EH (cell line): ENCODE results near the gene ANKS3.

Source experiments
- DNase-seq: peaks from one replicate; pipeline ENCODE4 v3.0.0-alpha.2; 2015; ENCODE audit warnings: low read depth

ANKS3 gene

GRCh38 chr16:4734063-4734729 lies at the start of gene ANKS3, which contains the start of gene DNAAF8:
TSS of gene ANKS3 (minus strand) at chr16:4734271. CDS start at chr16:4730149, 4,122 bp downstream.
TSS of gene DNAAF8 (plus strand) at chr16:4734537. CDS start at chr16:4736515, 1,978 bp downstream.
- peak; percentile 99 for DNase-seq

- no peak for DNase-seq
These were observed 49.3 kb upstream of the ANKS3 start for GRCh38 chr16:4783251-4783950.

- peak; percentile 40 for DNase-seq
These were observed 46.2 kb upstream of the ANKS3 start for GRCh38 chr16:4780235-4780634.

DNA sequence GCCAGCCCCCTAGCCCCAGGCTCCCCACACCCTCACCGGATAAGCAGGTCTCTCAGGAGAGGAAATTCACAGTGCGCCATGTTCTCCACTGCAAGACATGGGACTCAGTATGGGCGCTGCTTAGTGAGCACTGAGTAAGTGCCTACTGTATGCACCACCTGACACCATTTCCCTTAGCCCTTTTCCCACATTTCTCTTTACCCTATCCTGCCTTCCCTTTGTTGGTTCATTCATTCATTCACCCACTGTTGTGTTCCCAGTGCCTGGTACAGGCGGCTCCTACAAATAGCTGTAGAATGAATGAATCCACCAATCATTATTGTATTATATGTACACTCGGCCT lies 44.0 kb upstream of the ANKS3 start:
- DNase-seq = no peak

GRCh38 chr16:4777339-4778049 lies 43.4 kb upstream of the ANKS3 start:
- no peak for DNase-seq

GRCh38 chr16:4776141-4776705 lies 42.2 kb upstream of the ANKS3 start:
- no peak for DNase-seq

- no peak for DNase-seq
These were observed 40.9 kb upstream of the ANKS3 start for GRCh38 chr16:4775005-4775404.

- DNase-seq = no peak
These were observed 38.3 kb upstream of the ANKS3 start for GRCh38 chr16:4772351-4772750.

DNA sequence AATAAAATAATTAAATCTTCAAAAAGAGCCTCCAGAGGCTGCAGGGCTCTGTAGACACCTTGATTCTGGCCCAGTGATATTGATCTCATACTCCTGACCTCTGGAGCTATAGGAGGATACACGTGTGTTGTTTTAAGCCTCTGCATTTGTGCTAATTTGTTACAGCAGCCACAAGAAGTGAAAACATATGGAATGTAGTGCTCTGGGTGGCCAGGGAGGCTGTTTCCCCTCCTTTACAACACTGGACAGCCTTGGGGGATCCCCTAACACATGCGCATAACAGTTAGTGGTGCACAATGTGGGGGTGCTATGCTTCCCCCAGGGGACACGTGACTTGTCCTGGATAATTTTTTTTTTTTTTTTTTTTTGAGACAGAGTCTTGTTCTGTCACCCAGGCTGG lies 37.6 kb upstream of the ANKS3 start:
- no peak for DNase-seq

DNA sequence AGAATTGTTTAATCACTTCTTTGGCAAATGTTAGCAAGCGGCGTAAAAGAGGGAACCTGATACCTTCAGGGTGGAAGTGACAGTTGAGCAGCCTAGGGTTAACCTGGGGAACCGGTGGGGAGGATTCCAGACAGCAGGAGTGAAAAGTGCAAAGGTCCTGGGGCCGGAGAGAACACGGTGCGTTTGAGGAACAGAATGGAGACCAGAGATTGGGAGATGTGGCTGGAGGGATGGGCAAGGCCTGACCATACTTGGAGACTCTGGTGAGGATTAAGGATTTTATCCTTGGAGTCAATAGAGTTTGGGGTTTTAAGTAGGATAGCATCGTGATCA lies 35.2 kb upstream of the ANKS3 start:
- no peak for DNase-seq

DNA sequence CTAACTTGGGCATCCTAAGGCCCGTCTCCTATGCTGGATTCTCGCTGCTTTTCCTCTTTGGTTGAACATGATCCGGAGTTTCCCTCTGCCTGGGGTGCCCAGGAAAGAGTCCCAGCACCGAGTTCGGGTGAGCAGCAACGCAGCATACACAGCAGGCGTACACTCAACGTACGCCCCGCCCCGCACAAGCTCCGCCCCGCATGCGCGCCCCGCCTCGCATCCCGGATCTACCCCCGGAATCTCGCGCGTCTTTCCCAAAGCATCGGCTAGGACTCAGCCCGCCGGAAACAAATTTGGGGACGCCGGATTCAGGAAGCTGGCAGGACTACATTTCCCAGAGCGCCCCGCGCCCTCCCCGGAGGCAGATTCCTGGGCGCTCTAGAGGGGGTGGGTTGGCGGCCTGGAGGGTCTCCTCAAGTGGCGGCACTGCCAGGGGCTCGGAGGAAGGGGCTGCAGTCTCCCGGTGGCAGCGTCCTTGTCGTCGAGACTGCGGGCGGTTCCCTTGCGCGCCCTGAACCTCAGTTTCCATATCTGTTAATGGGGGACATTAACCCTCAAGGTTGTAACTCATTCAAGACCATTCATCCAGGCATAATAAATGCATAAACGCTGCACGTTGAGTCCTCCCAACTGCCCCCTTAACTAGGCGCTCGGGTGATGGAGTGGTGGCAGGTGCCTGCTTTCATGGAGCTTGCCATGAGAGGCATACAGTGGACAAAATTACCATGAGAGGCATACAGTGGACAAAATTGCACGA lies 34.7 kb upstream of the ANKS3 start:
- DNase-seq = peak; percentile 96

GRCh38 chr16:4767872-4768548 lies 33.9 kb upstream of the ANKS3 start:
- peak; percentile 38 for DNase-seq

- DNase-seq = peak; percentile 96
These were observed 33.0 kb upstream of the ANKS3 start, which contains the start of gene ZNF500 for GRCh38 chr16:4766875-4767628. TSS of gene ZNF500 (minus strand) at chr16:4767162. CDS start at chr16:4765978, 1,184 bp downstream.

DNA sequence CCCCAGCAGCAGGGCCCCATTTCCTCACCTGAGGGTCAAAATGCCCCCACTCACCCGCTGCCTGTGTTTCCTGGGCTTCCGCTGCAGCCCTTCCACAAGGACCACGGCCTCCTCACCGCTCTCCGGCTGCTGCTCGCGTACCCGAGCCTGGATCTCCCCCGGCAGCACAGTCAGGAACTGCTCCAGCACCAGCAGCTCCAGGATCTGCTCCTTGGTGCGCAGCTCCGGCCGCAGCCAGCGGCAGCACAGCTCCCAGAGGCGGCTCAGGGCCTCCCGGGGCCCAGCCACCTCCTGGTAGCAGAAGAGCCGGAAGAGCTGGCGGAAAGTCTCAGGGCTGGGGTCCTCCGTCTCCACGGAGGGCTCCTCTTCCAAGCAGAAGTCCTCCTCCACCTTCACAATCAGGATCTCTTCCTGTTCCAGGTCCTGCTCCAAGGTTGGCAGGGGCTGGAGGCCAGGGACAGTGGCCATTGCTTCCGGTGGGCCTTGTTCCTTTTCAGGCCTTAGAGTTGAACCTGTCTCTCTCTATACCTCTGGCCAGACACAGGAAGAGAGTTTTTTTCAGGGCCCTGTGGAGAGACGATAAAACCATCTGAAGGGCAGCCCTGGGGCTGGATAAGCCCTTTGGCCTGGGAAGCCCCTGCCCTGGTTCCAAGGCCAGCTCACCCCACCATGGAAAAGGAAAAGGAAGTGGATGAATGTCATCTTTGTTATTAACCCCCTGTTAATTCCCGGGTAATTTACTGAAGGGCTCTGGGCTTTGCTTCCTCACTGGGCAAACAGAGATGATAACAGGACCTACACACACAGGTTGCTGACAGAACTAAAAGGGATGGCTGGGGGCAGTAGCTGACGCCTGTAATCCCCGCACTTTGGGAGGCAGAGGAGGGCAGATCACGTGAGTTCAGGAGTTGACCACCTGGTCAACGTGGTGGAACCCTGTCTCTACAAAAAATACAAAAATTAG lies 31.7 kb upstream of the ANKS3 start:
- no peak for DNase-seq

GRCh38 chr16:4763791-4764190 lies 29.7 kb upstream of the ANKS3 start:
- no peak for DNase-seq

DNA sequence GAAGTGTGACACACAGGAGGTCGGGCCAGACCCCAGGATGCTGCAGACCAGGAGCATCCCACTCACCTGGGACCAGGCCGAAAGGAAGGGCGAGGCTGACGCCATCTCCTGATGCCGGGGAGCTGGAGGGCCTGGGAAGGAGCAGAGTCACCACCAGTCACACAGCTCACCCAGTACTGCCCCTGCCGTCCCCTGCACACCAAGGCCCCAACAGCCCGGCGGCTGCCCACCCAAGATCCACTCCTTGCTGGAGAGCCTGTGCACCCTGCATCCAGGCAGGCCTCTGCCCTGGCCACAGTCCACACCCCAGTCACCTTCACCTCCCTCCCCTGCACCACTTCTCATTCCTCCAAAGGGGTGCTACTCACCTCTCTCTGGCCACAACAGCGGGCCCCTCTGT lies 28.1 kb upstream of the ANKS3 start:
- DNase-seq = no peak

- no peak for DNase-seq
These were observed 26.3 kb upstream of the ANKS3 start for GRCh38 chr16:4760221-4760910.

DNA sequence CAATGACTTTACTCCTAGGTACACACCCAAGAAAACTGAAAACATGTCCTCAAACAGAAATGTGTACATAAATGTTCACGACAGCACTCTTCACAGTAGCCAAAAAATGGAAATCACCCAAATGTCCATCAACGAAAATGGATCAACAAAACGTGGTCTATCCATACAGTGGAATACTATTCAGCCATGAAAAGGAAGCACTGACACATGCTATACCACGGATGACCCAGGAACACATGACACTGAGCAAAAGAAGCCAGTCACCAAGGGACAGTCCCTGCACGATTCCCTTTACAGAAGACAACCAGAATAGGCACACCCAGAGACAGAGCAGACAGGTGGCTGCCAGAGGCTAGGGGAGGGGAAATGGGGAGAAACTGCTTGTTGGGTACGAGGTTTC lies 21.6 kb upstream of the ANKS3 start:
- DNase-seq = no peak

DNA sequence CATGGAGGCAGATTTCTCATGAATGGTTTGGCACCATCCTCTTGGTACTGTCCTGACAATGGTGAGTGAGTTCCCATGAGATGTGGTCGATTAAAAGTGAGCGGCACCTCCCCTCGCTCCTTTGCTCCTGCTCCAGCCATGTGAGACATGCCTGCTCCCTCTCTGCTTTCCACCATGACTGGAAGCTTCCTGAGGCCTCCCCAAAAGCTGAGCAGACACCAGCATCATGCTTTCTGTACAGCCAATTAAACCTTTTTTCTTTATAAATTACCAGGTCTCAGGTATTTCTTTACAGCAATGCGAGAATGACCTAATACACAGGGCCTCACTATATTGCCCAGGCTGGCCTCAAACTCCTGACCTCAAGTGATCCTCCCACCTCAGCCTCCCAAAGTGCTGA lies 20.8 kb upstream of the ANKS3 start:
- DNase-seq = no peak
